Prostate gland (tissue), 2 donors: ENCODE data around the gene MYBPC2.

Experiments used
- POLR2A ChIP-seq: fragments of 450-650 bp; IDR thresholded peaks from one replicate; pipeline ENCODE4 v1.6.1; 2016; ENCODE audit warnings: antibody characterized with exemption, mild to moderate bottlenecking
- POLR2AphosphoS5 ChIP-seq: sonication (generic); formaldehyde crosslinking; IDR thresholded peaks from one replicate; pipeline ENCODE4 v1.6.1; 2017; ENCODE audit warnings: antibody characterized with exemption
- TF ChIP-seq, protein P1 (sequence below), 4 experiments: fragments of 200-600 bp in 2 of 4; fragments of 450-650 bp in 2 of 4; sonication (generic) in 2 of 4; IDR thresholded peaks; 1 replicate in 3 of 4; 2 replicates in 1 of 4; pipeline ENCODE4 v1.5.1; 2016 to 2019; ENCODE audit warnings: antibody characterized with exemption in 4 of 4, mild to moderate bottlenecking in 2 of 4, moderate library complexity in 2 of 4

DNA sequence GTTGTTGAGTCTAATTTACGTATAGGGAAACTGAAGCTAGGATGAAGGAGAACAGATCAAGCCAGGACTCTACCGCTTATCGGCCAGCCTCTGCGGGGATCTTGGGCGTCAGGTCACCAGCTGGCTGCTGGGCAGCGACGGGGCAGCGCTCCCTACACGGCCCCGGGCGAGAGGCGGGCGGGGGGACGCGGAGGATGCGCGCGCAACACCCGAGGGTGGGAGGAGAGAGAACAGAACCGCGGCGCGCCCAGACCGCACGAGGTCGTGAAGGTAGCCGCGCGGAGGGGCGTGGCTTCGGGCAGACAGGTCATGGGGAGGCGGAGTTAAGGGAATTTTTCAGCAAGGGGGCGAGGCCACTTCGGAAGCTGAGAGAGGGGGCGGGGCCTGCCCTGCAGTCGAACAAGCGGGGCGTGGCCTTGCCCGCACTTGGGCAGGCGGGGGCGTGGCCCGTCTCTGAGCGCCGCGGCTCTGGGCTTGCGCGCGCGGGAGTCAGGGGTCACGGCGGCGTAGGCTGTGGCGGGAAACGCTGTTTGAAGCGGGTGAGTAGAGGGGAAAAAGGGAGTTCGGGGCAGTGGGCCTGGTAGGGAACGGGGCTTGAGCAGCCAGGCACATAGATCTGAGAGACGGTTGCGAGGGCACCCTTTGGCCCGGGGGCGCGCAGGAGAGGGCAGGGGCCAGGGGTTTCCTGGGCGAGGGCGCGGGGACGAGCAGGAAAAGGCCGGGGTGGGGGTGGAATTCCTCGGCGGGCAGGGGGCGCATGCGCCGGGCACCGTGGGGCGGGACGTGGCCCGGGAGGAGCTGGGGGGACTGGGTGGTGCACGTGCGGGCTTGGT is 48.6 kb upstream of the MYBPC2 start, which contains the start of gene POLD1:
- TF ChIP-seq, protein P1, sequence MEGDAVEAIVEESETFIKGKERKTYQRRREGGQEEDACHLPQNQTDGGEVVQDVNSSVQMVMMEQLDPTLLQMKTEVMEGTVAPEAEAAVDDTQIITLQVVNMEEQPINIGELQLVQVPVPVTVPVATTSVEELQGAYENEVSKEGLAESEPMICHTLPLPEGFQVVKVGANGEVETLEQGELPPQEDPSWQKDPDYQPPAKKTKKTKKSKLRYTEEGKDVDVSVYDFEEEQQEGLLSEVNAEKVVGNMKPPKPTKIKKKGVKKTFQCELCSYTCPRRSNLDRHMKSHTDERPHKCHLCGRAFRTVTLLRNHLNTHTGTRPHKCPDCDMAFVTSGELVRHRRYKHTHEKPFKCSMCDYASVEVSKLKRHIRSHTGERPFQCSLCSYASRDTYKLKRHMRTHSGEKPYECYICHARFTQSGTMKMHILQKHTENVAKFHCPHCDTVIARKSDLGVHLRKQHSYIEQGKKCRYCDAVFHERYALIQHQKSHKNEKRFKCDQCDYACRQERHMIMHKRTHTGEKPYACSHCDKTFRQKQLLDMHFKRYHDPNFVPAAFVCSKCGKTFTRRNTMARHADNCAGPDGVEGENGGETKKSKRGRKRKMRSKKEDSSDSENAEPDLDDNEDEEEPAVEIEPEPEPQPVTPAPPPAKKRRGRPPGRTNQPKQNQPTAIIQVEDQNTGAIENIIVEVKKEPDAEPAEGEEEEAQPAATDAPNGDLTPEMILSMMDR (IDR thresholded peaks at IDR 0.05), result peak in 1 of 4 experiments; percentile 7
- TF ChIP-seq POLR2A, result peak; percentile 39
- peak; percentile 91 for TF ChIP-seq POLR2AphosphoS5
